ES-I3 (cell line): ENCODE data around the gene TNRC6B.

ENCODE experiments used
- H3K36me3 ChIP-seq: 2 replicates; pipeline ENCODE4 v1.6.1; 2013; ENCODE audit warnings: mild to moderate bottlenecking, low read length, control low read depth, moderate library complexity; ENCODE audit not compliant: insufficient read depth
- H3K4me1 ChIP-seq: 2 replicates; pipeline ENCODE4 v1.6.1; 2013; ENCODE audit warnings: mild to moderate bottlenecking, control low read depth, low read length; ENCODE audit not compliant: insufficient read depth
- H3K9ac ChIP-seq: 2 replicates; pipeline ENCODE4 v1.6.1; 2013; ENCODE audit warnings: low read depth, mild to moderate bottlenecking, low read length, moderate library complexity
- H3K9me3 ChIP-seq: 2 replicates; pipeline ENCODE4 v1.6.1; 2013; ENCODE audit warnings: mild to moderate bottlenecking, low read length, moderate library complexity; ENCODE audit not compliant: control insufficient read depth, insufficient read depth

TNRC6B gene

DNA sequence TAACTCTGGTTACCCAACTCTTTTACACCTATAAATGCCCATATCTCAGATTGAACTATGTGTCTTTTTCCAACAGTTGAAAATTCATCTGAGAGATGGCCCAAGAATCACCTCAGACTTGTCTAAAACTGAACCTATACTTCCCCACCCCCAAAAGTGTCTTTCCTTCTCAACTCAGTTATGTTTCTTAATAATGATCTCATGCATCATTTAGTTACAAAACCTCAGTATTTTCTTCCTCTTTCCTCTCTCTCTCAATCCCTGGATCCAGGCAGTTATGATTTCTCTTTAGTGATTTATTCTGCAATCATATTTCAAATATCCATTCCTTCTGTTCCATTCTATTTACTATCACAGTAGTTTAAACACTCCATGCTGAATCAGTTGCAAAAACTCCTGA, 136.3 kb downstream of the TNRC6B start:
- no peaks in the 10 kb centered on the region for H3K4me1 ChIP-seq
- H3K36me3 ChIP-seq = peaks cover 45% of the 10 kb centered on the region
- no peaks in the 10 kb centered on the region for H3K9me3 ChIP-seq
- no peak overlapping the region for H3K9ac ChIP-seq

DNA sequence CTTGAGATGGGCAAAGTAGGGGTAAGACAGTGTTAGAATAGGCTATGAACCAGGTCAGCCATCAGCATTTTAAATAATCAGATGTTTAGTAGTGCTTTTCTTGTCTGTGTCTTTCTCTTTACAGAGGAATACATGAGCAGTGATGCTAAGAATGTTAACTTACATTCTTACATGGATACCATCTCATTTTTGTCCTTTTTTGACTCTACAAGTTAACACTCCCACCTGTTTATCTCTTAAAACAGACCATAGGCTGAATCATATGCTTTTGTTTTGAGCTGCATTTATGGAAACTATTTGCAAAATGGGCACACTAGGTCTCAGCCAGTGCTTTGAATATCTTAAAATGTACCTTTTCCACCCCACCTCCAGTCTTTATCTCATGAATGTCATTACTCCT, 143.0 kb downstream of the TNRC6B start:
- peaks cover 14% of the 10 kb centered on the region for H3K36me3 ChIP-seq

DNA sequence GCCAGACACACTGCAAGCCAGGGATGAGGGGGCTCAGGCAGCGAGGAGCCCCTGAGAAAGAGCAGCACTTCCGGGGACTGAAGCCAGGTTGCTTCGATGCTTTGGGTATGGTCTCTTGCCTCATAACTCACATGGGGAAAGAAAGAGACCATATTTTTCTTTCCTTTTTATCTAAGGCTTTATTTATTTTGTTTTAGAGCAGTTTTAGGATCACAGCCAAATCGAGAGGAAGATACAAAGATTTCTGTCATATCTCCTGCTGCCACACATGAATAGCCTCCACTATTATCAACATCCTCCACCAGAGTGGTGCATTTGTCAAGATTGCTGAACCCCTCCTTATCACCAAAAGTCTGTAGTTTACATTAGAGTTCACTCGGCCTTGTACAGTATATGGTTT, 144.3 kb downstream of the TNRC6B start:
- Histone ChIP-seq H3K36me3 (peaks cover 8% of the 10 kb centered on the region), H3K9me3 (no peaks in the 10 kb centered on the region), H3K4me1 (peaks cover 8% of the 10 kb centered on the region), H3K9ac (no peak overlapping the region)

More for the DNA sequence above, 143.0 kb downstream of the TNRC6B start:
- Histone ChIP-seq H3K4me1 (peaks cover 4% of the 10 kb centered on the region), H3K9ac (no peak overlapping the region), H3K9me3 (no peaks in the 10 kb centered on the region)

DNA sequence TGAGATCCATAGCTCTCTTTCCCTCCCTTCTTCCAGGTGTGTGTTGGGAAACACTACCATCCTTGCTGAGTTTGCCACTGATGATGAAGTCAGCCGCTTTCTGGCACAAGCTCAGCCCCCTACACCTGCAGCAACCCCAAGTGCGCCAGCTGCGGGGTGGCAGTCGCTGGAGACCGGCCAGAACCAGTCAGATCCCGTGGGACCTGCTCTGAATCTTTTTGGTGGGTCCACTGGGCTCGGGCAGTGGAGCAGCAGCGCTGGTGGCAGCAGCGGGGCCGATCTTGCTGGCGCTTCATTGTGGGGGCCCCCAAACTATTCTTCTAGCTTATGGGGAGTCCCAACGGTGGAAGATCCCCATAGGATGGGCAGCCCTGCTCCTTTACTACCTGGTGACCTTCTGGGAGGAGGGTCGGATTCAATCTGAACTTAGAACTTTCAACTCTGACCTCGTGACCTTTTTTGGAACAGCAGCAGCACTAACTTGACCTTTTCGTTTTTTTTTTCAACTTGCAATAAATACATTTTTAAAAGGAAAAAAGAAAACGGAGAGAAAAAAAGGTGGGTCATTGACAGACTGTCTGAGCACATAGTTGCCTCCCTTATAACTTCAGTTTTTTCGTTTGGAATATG, 145.2 kb downstream of the TNRC6B start:
- Histone ChIP-seq H3K9me3 (no peaks in the 10 kb centered on the region), H3K9ac (no peak overlapping the region), H3K36me3 (peaks cover 2% of the 10 kb centered on the region), H3K4me1 (peaks cover 16% of the 10 kb centered on the region)

DNA sequence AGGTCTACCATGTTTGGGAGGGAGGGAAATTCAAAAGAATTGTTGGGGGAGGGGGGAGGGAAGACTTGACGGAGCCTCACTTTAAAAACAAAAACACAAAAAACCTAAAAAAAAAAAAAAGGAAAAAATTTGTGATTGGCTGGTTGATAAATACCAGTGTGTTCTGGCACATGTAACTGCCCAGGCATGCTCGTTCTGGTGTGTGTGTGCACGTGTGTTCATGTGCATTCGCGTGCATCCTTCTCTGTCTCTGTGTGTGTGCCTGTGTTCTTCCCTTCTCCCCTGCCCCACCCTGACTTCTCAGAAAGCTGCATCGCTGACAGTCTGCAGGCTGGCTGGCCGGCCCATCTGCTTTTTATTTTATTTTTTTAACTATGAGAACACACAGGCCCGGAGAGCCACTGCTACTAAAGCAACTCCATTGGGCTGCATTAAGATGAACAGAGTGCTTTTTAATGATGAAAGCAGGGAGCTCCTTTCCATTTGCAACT, 146.0 kb downstream of the TNRC6B start:
- H3K9me3 ChIP-seq = no peaks in the 10 kb centered on the region
- H3K4me1 ChIP-seq = peaks cover 17% of the 10 kb centered on the region
- peaks cover 2% of the 10 kb centered on the region for H3K36me3 ChIP-seq
- H3K9ac ChIP-seq = no peak overlapping the region

DNA sequence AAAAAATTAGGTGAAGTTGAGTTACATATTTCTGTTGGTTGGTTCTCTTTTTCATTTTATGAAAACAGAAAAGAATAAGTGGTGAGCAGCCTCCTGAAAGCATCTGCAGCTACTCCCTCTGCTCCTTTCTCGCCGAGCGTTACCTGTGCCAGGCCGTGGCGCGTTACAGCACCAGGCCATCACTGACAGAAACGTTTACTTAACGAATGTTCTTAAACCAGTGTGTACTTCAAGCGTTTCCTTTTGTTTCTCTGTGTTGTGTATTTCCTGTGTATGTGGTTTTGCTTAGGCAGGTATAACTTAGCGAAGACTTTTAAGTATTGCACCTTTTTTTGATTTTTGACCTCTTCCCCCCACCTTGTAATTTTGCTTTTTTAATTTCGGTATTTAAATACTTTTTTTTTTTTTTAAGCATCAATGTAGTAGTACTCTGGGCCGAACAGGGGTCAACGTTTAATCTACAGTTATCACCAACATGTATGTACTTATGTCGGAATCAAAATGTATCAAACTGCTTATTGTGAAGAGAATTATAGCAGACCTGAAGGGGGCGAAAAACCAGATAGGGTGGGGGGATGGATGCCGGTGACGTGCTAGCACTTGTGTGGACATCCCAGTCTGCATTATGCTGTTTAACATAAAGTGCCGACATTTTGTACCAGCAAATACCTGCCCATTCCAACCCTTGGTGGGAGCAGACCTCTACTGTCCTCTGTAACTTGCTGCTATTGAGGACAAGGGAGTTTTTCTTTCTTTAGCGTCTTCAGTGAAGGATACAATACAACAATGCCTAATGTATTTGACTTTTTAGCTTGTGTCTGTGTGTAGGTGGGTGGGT, 147.0 kb downstream of the TNRC6B start:
- peaks cover 2% of the 10 kb centered on the region for H3K36me3 ChIP-seq
- H3K9me3 ChIP-seq = no peaks in the 10 kb centered on the region
- H3K4me1 ChIP-seq = peaks cover 17% of the 10 kb centered on the region
- no peak overlapping the region for H3K9ac ChIP-seq

DNA sequence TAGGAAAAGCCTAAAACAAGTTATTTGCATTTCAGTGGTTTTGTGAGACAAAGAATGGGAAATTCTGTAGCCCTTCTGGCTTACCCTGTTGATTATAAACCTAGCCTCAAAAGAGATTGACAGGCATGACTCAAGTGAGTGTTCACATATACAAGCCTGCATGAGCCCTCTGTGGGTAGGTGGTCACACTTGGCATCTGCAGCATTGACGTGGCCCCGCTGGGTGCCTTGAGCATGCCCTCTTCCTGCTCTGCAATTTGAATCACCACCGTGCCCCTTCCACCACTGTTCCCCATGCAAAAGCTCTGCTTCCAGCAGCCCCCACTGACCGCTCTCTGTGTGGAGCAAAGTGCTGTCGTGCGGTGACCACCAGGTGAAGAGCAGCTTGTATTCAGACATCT, 147.6 kb downstream of the TNRC6B start:
- H3K4me1 ChIP-seq = peaks cover 17% of the 10 kb centered on the region
- H3K36me3 ChIP-seq = peaks cover 2% of the 10 kb centered on the region
- H3K9ac ChIP-seq = no peak overlapping the region
- no peaks in the 10 kb centered on the region for H3K9me3 ChIP-seq

DNA sequence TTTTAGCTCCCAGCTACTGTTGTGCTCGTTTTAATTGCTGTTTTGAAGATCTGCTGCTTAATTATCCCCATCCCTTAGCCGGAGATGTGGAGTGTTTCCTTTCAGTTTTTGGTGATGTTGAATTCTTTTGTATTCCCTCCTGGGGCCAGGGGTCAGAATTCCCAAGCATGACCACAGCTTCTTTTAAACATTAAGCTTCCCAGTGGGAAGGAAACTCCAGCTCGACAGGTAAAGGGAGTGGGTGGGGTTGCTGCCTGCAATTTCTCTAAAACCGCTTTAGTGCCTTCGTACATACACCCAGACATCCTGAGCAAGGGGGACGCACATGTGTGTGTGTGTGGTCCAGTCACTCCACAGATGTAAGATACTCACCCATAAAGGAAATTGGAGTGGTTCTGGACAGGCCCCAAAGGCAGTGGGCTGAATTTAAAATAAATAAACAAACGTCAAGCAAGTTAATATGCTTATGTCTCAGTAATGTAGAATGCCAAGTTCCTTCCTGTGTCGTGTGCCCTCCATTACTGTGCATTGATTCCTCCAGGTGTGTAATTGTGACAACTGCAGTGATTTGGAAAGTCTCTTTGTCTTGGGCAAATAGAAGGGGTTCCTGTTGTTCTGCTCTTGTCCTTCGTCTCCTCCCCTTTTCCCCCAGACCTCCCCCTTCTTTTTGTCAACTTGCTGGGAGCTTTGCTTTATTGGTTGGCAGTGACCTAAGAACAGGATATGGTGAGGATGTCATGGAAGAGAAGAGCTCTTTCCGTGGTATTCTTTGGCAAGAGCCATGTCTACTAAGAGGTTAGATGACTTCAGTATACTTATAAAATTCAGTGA, 149.4 kb downstream of the TNRC6B start:
- Histone ChIP-seq H3K9ac (no peak overlapping the region), H3K4me1 (peaks cover 30% of the 10 kb centered on the region), H3K36me3 (no peaks in the 10 kb centered on the region; the same call in 1 of the 2 replicates), H3K9me3 (no peaks in the 10 kb centered on the region)

DNA sequence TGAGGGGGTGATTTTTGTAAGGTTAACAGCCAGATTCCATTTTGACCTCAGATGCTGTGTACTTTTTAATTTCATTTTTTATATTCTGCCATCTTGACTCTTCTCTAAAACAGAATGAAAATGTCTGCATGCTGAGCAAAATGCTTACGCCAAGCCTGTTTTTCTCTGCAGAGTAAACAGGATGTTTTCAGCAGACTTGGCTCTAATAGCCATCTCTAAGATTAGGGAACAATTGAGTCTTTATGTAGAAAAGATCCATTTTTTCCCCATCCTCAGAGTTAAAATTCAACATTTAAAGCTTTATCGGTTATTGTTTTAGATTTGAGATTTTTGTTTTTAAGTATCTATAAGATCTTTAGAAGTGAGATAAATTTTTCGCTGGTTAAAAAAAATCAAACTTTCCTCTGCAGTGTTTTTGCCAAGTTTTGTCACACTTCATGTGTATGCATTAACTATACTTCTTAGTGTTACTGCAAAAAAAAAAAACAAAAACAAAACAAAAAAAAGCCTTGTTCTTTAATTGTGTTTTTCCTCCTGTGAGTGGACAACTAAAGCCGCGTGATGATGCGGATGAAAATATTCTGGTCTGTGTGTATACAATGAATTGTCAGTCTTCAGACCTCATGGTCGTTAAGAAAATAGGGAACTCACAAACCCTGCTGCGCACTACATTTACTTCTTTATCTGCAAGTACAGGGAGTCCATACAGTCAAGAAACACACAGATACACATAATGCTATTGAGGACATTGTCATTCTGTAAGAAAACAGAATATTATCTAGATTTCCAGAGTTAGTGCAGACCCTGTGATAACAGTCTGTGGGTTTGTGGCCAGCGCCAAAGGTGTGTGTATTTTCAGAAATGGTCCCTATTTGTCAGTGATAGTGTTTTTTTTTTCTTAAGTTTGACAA, 151.1 kb downstream of the TNRC6B start:
- H3K4me1 ChIP-seq = peaks cover 37% of the 10 kb centered on the region

DNA sequence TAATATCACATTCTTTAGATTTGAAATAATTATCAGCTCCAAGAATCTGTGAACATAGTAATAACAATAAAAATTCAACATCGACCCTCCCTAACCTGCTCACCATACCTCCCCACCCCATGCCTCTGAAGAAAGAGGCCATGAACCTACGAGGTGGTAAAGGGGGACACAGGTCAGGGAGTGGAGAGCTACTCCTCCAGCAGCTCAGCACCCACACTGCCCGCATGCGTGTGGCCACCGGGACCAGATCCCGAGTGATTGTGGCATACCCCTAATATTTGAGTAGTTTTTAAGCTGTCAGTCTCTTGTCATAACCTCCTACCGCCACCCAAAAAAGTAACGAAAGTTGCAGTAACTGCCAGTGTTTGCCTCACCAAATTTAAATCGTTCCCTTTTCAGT, 151.7 kb downstream of the TNRC6B start:
- peaks cover 37% of the 10 kb centered on the region for H3K4me1 ChIP-seq
- H3K36me3 ChIP-seq = no peaks in the 10 kb centered on the region; the same call in 1 of the 2 replicates
- H3K9me3 ChIP-seq = no peaks in the 10 kb centered on the region
- H3K9ac ChIP-seq = no peak overlapping the region

More for the DNA sequence above, 151.1 kb downstream of the TNRC6B start:
- Histone ChIP-seq H3K9me3 (no peaks in the 10 kb centered on the region), H3K9ac (no peak overlapping the region), H3K36me3 (no peaks in the 10 kb centered on the region; the same call in 1 of the 2 replicates)

DNA sequence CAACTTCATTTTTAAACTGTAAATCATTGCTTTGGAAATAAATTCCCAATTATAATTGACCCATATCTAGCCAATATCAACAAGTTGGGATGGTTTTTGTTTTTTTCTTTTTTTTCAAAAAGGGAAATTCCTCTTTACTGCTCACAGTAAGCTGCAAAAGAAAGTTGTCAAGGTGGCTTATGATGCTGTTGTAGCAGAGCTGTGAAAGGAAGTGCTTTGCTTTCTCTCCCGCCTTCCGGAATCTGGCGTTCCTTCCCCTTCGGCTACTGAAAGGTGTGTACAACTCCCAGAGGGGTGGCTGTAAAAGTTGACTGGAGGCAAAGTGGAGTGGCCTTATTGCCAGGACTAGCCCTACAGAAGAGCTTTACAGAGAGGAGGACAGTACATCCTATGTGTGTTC, 152.4 kb downstream of the TNRC6B start:
- no peaks in the 10 kb centered on the region for H3K9me3 ChIP-seq
- H3K4me1 ChIP-seq = peaks cover 36% of the 10 kb centered on the region
- no peak overlapping the region for H3K9ac ChIP-seq
- H3K36me3 ChIP-seq = no peaks in the 10 kb centered on the region; the same call in 1 of the 2 replicates

DNA sequence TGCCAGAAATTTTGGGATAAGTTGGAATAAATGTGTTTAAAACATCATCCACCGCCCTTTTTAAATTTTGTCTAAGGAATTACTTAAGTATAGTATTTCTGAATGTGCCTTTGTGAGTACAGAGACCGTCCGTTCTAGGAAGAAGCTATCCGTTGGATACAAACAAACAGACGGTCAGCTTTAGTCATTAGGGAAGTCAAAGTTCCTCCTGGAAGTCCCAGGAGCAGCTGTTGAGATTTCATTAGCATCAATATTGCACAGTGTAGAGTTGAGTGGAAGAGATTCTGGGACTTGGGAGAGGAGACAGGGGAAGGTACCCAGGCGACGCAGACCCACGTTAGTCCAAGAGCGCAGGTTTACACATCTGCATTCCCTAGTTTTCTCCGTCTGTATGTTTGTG, 152.9 kb downstream of the TNRC6B start:
- Histone ChIP-seq H3K9me3 (no peaks in the 10 kb centered on the region), H3K9ac (no peak overlapping the region), H3K36me3 (no peaks in the 10 kb centered on the region), H3K4me1 (peaks cover 32% of the 10 kb centered on the region)

DNA sequence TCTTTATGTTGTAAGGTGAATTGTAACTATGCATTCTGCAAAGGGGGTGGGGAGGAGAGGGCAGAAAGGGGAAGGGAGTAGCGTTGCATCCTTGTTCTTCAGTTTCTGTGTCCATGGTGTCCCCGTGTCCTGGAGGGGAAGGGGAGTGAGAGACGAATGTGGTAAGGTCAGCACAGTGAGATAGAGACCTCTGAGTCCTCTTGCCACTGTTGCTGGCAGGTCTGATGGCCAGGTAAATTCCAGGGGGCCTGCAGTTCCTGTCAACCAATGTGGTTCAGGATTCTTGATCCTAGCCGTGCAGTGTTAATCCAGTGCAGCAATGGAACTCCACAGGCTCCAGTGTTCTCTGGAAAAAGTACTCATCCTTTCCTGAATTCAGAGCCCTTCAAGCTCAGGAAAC, 154.0 kb downstream of the TNRC6B start:
- H3K4me1 ChIP-seq = peaks cover 32% of the 10 kb centered on the region
- no peaks in the 10 kb centered on the region for H3K36me3 ChIP-seq
- no peaks in the 10 kb centered on the region for H3K9me3 ChIP-seq
- H3K9ac ChIP-seq = 0 out of 2 replicates have a peak overlapping the region, but pooled peaks have one; percentile 16
